Kidney epithelial cell (primary cell): ENCODE data around the gene UPP2. TPM values are rescaled to one million over a fixed set of nuclear protein-coding genes. Genes with fewer than 3 reads are reported as not detected.

Source experiments
- DNase-seq: peaks from one replicate; pipeline ENCODE4 v3.0.0-alpha.2; 2010; ENCODE audit warnings: low read depth
- H3K27me3 ChIP-seq: 2 replicates; pipeline ENCODE4 v1.6.0; 2011; ENCODE audit warnings: low read length; ENCODE audit not compliant: control insufficient read depth, insufficient read depth
- H3K36me3 ChIP-seq: 2 replicates; pipeline ENCODE4 v1.5.1; 2011; ENCODE audit warnings: low read length; ENCODE audit not compliant: control insufficient read depth, insufficient read depth
- H3K4me3 ChIP-seq: 2 replicates; pipeline ENCODE4 v1.5.1; 2011; ENCODE audit warnings: low read depth, mild to moderate bottlenecking, control low read depth, low read length
- CTCF ChIP-seq: IDR thresholded peaks from 2 replicates; pipeline ENCODE4 v1.5.1; 2011; ENCODE audit warnings: mild to moderate bottlenecking, moderate library complexity, low read length, control low read depth, inconsistent platforms; ENCODE audit not compliant: insufficient read depth, poor library complexity, severe bottlenecking
- total RNA-seq: library from RNA; depleted of rRNA; stranded (reverse); fragments of >200 nt; gene quantifications from 2 replicates; pipeline ENCODE4 v1.2.3, GENCODE V29; 2015

UPP2 gene
- total RNA-seq, 1 donor from 2014 or later, result not detected

GRCh38 chr2:158143703-158144360, 42.2 kb downstream of the UPP2 start:
- no peaks in the 10 kb centered on the region for H3K36me3 ChIP-seq
- H3K27me3 ChIP-seq, result no peaks in the 10 kb centered on the region
- H3K4me3 ChIP-seq, result no peak overlapping the region
- no peak for TF ChIP-seq CTCF
- no peak for DNase-seq

DNA sequence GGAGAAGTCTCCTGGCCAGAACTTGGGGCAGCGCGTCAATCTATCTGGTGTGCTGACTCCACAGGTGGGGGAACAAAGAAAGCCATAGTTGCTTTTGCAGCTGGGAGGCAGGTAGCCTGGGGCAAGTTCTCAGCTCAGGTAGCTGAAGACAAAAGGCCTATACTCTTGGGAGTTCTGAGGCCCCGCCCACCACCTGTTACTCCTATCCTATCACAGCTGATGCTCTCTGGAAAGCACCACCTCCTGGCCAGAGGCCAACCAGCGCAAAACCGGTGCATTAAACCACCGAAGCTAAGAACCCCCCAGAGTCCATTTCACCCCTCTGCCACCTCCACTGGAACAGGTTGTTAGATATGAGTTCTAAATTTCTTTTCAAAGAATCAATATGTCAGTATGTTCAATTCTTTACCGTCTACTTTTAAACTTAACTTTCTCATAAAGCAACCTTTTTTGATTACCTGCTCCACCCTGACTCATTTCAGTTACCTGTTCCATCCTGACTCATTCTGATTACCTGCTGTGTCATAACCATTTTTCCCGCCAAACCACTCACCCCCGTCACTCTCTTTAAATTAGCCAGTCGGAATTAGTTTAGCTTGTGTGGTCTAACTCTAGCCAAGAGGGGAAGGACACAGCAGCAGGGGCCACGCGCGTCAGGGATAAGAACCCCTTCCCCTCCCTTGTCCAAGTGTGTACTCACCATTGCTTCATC, 43.4 kb downstream of the UPP2 start:
- Histone ChIP-seq H3K36me3 (no peaks in the 10 kb centered on the region), H3K27me3 (no peaks in the 10 kb centered on the region), H3K4me3 (no peak overlapping the region)
- no peak for TF ChIP-seq CTCF
- no peak for DNase-seq

GRCh38 chr2:158153270-158154015, 51.8 kb downstream of the UPP2 start:
- Histone ChIP-seq H3K27me3 (no peaks in the 10 kb centered on the region), H3K4me3 (no peak overlapping the region), H3K36me3 (no peaks in the 10 kb centered on the region)
- TF ChIP-seq CTCF, result no peak
- DNase-seq, result no peak

- TF ChIP-seq CTCF, result no peak
- Histone ChIP-seq H3K4me3 (no peak overlapping the region), H3K27me3 (no peaks in the 10 kb centered on the region), H3K36me3 (no peaks in the 10 kb centered on the region)
- DNase-seq, result no peak
Measured at GRCh38 chr2:158154596-158154995, 52.9 kb downstream of the UPP2 start.

DNA sequence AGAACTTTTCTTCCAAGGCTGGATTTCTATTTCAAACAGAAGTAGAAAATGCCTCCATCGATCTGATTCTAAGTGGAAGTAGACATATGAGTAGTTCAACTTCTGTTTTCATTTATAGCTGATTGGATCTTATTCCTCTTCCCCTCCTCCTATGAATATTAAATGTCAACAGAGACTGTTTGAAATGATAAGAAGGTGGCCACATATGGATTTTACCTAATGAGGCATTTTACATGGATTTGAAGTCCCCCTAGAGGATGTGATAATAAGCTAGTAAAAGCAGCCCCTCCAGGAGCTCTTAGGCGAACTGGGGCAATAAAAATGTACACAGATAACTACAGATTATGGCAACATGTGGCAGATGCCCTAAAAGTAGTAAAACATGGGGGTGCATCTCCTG, 71.0 kb downstream of the UPP2 start:
- Histone ChIP-seq H3K4me3 (no peak overlapping the region), H3K27me3 (no peaks in the 10 kb centered on the region), H3K36me3 (no peaks in the 10 kb centered on the region)
- no peak for DNase-seq
- no peak for TF ChIP-seq CTCF
